ENCODE data around the gene SYNJ1. TPM values are rescaled to one million over a fixed set of nuclear protein-coding genes. Genes with fewer than 3 reads are reported as not detected.

The SYNJ1 gene
- total RNA-seq, 2 donors from 2014 or later, result 7.8 to 7.9 TPM

DNA sequence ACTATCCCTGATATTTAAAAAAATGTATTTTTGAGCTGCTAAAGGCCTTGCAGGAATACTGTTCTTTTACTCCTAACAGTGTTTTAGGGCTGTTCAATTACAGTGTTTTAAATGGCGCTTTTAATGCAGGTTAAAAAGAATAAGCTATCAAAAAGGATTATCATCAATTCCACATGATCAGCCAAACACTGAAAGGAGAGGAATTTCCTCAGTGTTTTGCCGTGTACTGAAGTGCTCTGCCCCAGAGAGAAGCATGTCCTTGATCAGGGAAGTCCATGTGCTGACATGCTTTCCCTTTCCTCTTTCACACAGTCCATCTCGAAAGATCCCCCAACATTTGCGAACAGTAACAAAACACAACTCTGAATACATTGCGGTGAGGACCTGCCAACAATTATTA is 119.0 kb downstream of the SYNJ1 start:
- H3K27me3 ChIP-seq, result no peaks in the 10 kb centered on the region
- peaks cover 0 to 22% of the 10 kb centered on the region in 2 donors for H3K4me1 ChIP-seq
- H3K9me3 ChIP-seq, result no peaks in the 10 kb centered on the region
- TF ChIP-seq, protein P1, sequence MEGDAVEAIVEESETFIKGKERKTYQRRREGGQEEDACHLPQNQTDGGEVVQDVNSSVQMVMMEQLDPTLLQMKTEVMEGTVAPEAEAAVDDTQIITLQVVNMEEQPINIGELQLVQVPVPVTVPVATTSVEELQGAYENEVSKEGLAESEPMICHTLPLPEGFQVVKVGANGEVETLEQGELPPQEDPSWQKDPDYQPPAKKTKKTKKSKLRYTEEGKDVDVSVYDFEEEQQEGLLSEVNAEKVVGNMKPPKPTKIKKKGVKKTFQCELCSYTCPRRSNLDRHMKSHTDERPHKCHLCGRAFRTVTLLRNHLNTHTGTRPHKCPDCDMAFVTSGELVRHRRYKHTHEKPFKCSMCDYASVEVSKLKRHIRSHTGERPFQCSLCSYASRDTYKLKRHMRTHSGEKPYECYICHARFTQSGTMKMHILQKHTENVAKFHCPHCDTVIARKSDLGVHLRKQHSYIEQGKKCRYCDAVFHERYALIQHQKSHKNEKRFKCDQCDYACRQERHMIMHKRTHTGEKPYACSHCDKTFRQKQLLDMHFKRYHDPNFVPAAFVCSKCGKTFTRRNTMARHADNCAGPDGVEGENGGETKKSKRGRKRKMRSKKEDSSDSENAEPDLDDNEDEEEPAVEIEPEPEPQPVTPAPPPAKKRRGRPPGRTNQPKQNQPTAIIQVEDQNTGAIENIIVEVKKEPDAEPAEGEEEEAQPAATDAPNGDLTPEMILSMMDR (IDR thresholded peaks at IDR 0.05), result no peak
- DNase-seq (ENCODE audit: low spot score), result no peak
- H3K4me3 ChIP-seq, result no peak overlapping the region
- peaks cover 44% of the 10 kb centered on the region for H3K36me3 ChIP-seq
- no peak overlapping the region for H3K27ac ChIP-seq

DNA sequence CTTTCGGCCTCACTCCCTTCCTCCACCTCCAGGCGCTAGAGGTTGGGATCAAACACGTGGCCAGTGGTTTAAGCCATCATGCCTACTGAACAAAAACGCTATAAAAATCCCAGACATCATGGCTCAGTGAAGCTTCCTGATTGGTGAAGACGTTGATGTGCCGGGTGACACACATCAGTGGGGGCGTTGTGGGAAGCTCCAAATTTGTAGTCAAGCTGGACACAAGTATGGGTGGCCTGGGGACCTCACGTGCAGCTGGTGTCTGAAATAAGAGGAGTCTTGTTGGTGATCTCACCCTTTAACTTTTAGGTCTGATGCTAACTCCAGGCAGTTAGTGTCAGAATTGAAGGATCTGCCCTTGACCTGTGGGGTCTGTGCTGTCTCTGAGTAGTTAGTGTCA is 122.3 kb downstream of the SYNJ1 start:
- Histone ChIP-seq H3K9me3 (no peaks in the 10 kb centered on the region), H3K27me3 (no peaks in the 10 kb centered on the region), H3K36me3 (peaks cover 66% of the 10 kb centered on the region), H3K4me3 (no peak overlapping the region), H3K4me1 (peaks cover 0 to 5% of the 10 kb centered on the region in 2 donors), H3K27ac (no peak overlapping the region)
- TF ChIP-seq, protein P1 (IDR thresholded peaks at IDR 0.05), result no peak
- DNase-seq (ENCODE audit: low spot score), result no peak

DNA sequence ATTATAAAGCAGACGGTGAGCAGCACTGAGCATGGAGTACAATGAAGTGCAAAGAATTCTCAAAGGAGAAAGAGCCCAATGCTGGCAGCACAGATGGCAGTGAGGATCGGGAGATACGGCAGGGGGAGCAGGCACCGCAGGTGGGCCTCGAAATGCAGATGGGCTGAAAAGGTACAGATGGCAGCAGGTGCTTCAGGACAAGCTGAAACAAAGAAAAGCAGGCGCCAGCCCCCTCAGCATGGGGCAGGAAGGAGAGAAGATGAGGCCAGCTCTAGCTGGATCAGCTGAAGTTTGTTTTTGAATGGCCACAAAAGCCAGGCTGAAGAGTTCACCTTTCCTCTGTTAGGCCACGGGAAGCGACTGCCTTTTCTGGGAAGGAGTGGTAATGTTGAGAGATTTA is 123.3 kb downstream of the SYNJ1 start:
- Histone ChIP-seq H3K4me1 (no peaks in the 10 kb centered on the region), H3K27me3 (no peaks in the 10 kb centered on the region), H3K36me3 (peaks cover 70% of the 10 kb centered on the region), H3K27ac (no peak overlapping the region), H3K4me3 (no peak overlapping the region), H3K9me3 (no peaks in the 10 kb centered on the region)
- TF ChIP-seq, protein P1 (IDR thresholded peaks at IDR 0.05), result no peak
- DNase-seq (ENCODE audit: low spot score), result no peak

DNA sequence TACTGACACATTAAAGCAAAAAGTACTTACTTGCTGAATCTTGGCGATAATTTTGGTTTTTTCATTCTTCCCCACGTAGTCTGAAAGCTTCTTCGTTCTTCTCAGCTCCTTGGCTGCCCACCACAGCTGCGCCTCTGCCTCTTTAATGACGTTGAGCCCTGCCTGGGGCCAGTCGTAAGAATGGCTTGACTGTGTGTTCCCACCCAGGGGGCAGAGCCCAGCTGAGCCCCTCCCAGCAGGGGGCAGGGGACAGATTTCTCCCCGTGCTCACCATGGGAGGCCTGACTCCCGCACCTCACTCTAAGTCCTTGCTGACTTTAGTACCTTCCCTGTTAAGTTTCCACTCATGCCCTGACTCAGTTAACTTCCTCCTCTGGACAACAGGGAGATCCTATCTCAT is 124.7 kb downstream of the SYNJ1 start:
- H3K27me3 ChIP-seq, result no peaks in the 10 kb centered on the region
- TF ChIP-seq, protein P1 (IDR thresholded peaks at IDR 0.05), result no peak
- H3K4me3 ChIP-seq, result no peak overlapping the region
- H3K27ac ChIP-seq, result no peak overlapping the region
- no peaks in the 10 kb centered on the region for H3K4me1 ChIP-seq
- H3K36me3 ChIP-seq, result peaks cover 68% of the 10 kb centered on the region
- DNase-seq (ENCODE audit: low spot score), result no peak
- no peaks in the 10 kb centered on the region for H3K9me3 ChIP-seq

DNA sequence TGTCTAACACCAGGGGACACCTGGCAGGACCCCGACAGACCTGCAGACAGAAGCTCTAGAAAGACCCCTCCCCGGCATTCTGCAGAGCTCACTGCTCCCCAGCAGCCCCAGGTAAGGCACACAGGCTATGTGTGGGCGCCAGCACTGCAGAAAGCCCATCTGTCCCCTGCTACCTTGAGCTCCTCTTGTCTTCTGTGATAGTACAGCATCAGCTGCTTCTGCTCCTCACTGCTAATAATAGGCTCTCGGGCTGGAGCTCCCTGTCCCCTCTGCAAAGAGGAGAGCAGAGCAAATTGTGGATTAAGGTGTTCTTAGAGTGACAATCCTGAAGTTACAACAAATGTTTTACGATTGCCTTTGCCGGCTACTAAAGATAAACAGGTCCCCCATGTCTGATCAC is 125.7 kb downstream of the SYNJ1 start:
- peaks cover 58% of the 10 kb centered on the region for H3K36me3 ChIP-seq
- TF ChIP-seq, protein P1 (IDR thresholded peaks at IDR 0.05), result no peak
- no peak overlapping the region for H3K27ac ChIP-seq

DNA sequence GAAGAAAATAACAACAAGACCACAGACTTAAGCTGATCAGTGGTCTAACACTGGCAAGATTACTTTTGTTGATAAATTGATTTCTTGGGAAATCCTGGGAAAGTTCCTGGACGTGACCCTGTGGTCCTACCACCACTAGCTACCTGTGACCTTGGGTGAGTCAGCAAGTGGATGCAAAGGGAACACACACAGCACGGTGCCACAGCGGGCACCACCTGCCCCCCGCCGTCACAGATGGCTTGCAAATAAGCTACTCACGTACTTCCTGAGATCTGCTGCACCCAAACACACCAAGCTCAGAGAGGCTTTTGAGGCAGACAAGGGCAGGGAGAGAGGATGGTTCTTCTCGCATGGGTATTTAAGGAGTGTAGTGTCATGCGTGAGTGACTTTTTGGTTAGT is 128.3 kb downstream of the SYNJ1 start:
- Histone ChIP-seq H3K4me1 (no peaks in the 10 kb centered on the region), H3K9me3 (no peaks in the 10 kb centered on the region), H3K4me3 (no peak overlapping the region), H3K36me3 (peaks cover 34% of the 10 kb centered on the region), H3K27me3 (no peaks in the 10 kb centered on the region), H3K27ac (no peak overlapping the region)
- no peak for DNase-seq (ENCODE audit: low spot score)
- TF ChIP-seq, protein P1 (IDR thresholded peaks at IDR 0.05), result no peak

More for the DNA sequence above, 125.7 kb downstream of the SYNJ1 start:
- Histone ChIP-seq H3K4me1 (no peaks in the 10 kb centered on the region), H3K4me3 (no peak overlapping the region), H3K9me3 (no peaks in the 10 kb centered on the region), H3K27me3 (no peaks in the 10 kb centered on the region)
- DNase-seq (ENCODE audit: low spot score), result no peak
